Liver (tissue), 3 donors: Measurements from ENCODE around the gene HUNK.

ENCODE experiments used
- ATF3 ChIP-seq: IDR thresholded peaks from 2 replicates; pipeline ENCODE4 v1.6.1; 2016; ENCODE audit warnings: antibody characterized with exemption
- FOXA1 ChIP-seq: IDR thresholded peaks from 2 replicates; pipeline ENCODE4 v1.6.1; 2016; ENCODE audit warnings: antibody characterized with exemption
- GABPA ChIP-seq, 2 donors: IDR thresholded peaks in 1 of 2; conservative IDR thresholded peaks in 1 of 2; 2 replicates each; pipeline ENCODE4 v1.6.1; 2016; ENCODE audit warnings: antibody characterized with exemption in 2 of 2, mild to moderate bottlenecking in 1 of 2, moderate library complexity in 1 of 2
- JUND ChIP-seq, 2 donors: IDR thresholded peaks; 2 replicates each; pipeline ENCODE4 v1.6.1; 2016; ENCODE audit warnings: antibody characterized with exemption in 2 of 2
- RAD21 ChIP-seq, 2 donors: IDR thresholded peaks; 2 replicates each; pipeline ENCODE4 v1.6.1; 2016; ENCODE audit warnings: antibody characterized with exemption in 2 of 2, mild to moderate bottlenecking in 2 of 2
- SP1 ChIP-seq: IDR thresholded peaks from 2 replicates; pipeline ENCODE4 v1.6.1; 2018; ENCODE audit warnings: antibody characterized with exemption, mild to moderate bottlenecking
- TAF1 ChIP-seq: conservative IDR thresholded peaks from 2 replicates; pipeline ENCODE4 v1.6.1; 2016; ENCODE audit warnings: antibody characterized with exemption, mild to moderate bottlenecking
- YY1 ChIP-seq: IDR thresholded peaks from 2 replicates; pipeline ENCODE4 v1.6.1; 2016; ENCODE audit warnings: antibody characterized with exemption, mild to moderate bottlenecking
- TF ChIP-seq, protein P1 (sequence below): IDR thresholded peaks from 2 replicates; pipeline ENCODE4 v1.6.1; 2016; ENCODE audit warnings: antibody characterized with exemption
- TF ChIP-seq, protein P2 (sequence below): fragments of 150-350 bp; IDR thresholded peaks from 2 replicates; pipeline ENCODE4 v1.5.1; 2017; ENCODE audit warnings: improper control_type of control experiment, low read depth, low read length; ENCODE audit not compliant: missing input control
- TF ChIP-seq, protein P3 (sequence below): IDR thresholded peaks from 2 replicates; pipeline ENCODE4 v1.6.1; 2016; ENCODE audit warnings: antibody characterized with exemption, mild to moderate bottlenecking
- TF ChIP-seq, protein P4 (sequence below): IDR thresholded peaks from 2 replicates; pipeline ENCODE4 v1.6.1; 2016; ENCODE audit warnings: antibody characterized with exemption
- donor health status: healthy.
- donor health status: healthy.

GRCh38 chr21:31917108-31917507 is 44.3 kb downstream of the HUNK start:
- TF ChIP-seq, protein P1, sequence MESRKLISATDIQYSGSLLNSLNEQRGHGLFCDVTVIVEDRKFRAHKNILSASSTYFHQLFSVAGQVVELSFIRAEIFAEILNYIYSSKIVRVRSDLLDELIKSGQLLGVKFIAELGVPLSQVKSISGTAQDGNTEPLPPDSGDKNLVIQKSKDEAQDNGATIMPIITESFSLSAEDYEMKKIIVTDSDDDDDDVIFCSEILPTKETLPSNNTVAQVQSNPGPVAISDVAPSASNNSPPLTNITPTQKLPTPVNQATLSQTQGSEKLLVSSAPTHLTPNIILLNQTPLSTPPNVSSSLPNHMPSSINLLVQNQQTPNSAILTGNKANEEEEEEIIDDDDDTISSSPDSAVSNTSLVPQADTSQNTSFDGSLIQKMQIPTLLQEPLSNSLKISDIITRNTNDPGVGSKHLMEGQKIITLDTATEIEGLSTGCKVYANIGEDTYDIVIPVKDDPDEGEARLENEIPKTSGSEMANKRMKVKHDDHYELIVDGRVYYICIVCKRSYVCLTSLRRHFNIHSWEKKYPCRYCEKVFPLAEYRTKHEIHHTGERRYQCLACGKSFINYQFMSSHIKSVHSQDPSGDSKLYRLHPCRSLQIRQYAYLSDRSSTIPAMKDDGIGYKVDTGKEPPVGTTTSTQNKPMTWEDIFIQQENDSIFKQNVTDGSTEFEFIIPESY: no peak
- TF ChIP-seq GABPA (IDR thresholded peaks at IDR 0.05 in 1 of 2, conservative IDR thresholded peaks at IDR 0.05 in 1 of 2) (no peak), ATF3 (no peak), FOXA1 (no peak), RAD21 (IDR thresholded peaks at IDR 0.05) (no peak), TAF1 (no peak), JUND (IDR thresholded peaks at IDR 0.05) (no peak), SP1 (no peak), YY1 (no peak)
- TF ChIP-seq, protein P2, sequence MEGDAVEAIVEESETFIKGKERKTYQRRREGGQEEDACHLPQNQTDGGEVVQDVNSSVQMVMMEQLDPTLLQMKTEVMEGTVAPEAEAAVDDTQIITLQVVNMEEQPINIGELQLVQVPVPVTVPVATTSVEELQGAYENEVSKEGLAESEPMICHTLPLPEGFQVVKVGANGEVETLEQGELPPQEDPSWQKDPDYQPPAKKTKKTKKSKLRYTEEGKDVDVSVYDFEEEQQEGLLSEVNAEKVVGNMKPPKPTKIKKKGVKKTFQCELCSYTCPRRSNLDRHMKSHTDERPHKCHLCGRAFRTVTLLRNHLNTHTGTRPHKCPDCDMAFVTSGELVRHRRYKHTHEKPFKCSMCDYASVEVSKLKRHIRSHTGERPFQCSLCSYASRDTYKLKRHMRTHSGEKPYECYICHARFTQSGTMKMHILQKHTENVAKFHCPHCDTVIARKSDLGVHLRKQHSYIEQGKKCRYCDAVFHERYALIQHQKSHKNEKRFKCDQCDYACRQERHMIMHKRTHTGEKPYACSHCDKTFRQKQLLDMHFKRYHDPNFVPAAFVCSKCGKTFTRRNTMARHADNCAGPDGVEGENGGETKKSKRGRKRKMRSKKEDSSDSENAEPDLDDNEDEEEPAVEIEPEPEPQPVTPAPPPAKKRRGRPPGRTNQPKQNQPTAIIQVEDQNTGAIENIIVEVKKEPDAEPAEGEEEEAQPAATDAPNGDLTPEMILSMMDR: no peak
- TF ChIP-seq, protein P3, sequence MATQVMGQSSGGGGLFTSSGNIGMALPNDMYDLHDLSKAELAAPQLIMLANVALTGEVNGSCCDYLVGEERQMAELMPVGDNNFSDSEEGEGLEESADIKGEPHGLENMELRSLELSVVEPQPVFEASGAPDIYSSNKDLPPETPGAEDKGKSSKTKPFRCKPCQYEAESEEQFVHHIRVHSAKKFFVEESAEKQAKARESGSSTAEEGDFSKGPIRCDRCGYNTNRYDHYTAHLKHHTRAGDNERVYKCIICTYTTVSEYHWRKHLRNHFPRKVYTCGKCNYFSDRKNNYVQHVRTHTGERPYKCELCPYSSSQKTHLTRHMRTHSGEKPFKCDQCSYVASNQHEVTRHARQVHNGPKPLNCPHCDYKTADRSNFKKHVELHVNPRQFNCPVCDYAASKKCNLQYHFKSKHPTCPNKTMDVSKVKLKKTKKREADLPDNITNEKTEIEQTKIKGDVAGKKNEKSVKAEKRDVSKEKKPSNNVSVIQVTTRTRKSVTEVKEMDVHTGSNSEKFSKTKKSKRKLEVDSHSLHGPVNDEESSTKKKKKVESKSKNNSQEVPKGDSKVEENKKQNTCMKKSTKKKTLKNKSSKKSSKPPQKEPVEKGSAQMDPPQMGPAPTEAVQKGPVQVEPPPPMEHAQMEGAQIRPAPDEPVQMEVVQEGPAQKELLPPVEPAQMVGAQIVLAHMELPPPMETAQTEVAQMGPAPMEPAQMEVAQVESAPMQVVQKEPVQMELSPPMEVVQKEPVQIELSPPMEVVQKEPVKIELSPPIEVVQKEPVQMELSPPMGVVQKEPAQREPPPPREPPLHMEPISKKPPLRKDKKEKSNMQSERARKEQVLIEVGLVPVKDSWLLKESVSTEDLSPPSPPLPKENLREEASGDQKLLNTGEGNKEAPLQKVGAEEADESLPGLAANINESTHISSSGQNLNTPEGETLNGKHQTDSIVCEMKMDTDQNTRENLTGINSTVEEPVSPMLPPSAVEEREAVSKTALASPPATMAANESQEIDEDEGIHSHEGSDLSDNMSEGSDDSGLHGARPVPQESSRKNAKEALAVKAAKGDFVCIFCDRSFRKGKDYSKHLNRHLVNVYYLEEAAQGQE: no peak
- TF ChIP-seq, protein P4, sequence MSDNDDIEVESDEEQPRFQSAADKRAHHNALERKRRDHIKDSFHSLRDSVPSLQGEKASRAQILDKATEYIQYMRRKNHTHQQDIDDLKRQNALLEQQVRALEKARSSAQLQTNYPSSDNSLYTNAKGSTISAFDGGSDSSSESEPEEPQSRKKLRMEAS: no peak
